HL-60 (cell line): ENCODE data around the gene ZNF19.

ENCODE experiments used
- DNase-seq, 2 experiments: peaks; one replicate each; pipeline ENCODE4 v3.0.0-alpha.2; 2010 to 2020; ENCODE audit warnings: low read depth in 1 of 2, low spot score in 1 of 2
- H3K27ac ChIP-seq: fragments of 250-450 bp; sonication (Bioruptor Pico); replicated peaks from 2 replicates; pipeline ENCODE4 v1.5.1; 2020; ENCODE audit warnings: mild to moderate bottlenecking, moderate library complexity
- H3K27me3 ChIP-seq: fragments of 250-450 bp; sonication (Bioruptor Pico); 2 replicates; pipeline ENCODE4 v1.5.1; 2021; ENCODE audit warnings: mild to moderate bottlenecking, moderate library complexity; ENCODE audit not compliant: insufficient read depth, poor library complexity, severe bottlenecking
- H3K4me3 ChIP-seq: replicated peaks from 2 replicates; pipeline ENCODE4 v1.5.1; 2011; ENCODE audit warnings: mild to moderate bottlenecking, control low read depth, low read length; ENCODE audit not compliant: insufficient read depth
- CTCF ChIP-seq: IDR thresholded peaks from one replicate; pipeline ENCODE4 v1.5.1; 2011; ENCODE audit warnings: low read length, control low read depth, inconsistent platforms; ENCODE audit not compliant: insufficient read depth
- GABPA ChIP-seq: IDR thresholded peaks from 2 replicates; pipeline ENCODE4 v1.6.1; 2012; ENCODE audit warnings: low read depth
- POLR2AphosphoS5 ChIP-seq: IDR thresholded peaks from 2 replicates; pipeline ENCODE4 v1.6.1; 2012; ENCODE audit warnings: low read depth
- REST ChIP-seq: IDR thresholded peaks from 2 replicates; pipeline ENCODE4 v1.6.1; 2012; ENCODE audit warnings: low read depth; ENCODE audit not compliant: insufficient replicate concordance
- SPI1 ChIP-seq: IDR thresholded peaks from 2 replicates; pipeline ENCODE4 v1.6.1; 2012; ENCODE audit warnings: low read depth, mild to moderate bottlenecking, borderline replicate concordance

ZNF19 gene

GRCh38 chr16:71526111-71526631 lies 37.0 kb upstream of the ZNF19 start, which contains the start of gene CHST4:
Gene CHST4, plus strand, starts transcription at chr16:71526426. Its CDS starts 10,252 bp downstream, at chr16:71536678.
- no peak within 1 kb of the TSS for H3K4me3 ChIP-seq
- H3K27me3 ChIP-seq, result no peaks in the 10 kb centered on the region
- DNase-seq, result peak; percentile 30 to 53
- H3K27ac ChIP-seq, result no peak within 1 kb of the TSS
- TF ChIP-seq SPI1 (no peak), REST (no peak), POLR2AphosphoS5 (no peak), CTCF (no peak), GABPA (no peak)

- DNase-seq, result no peak
- no peak overlapping the region for H3K27ac ChIP-seq
- no peak for TF ChIP-seq POLR2AphosphoS5
- TF ChIP-seq REST, result no peak
- no peak for TF ChIP-seq SPI1
- TF ChIP-seq GABPA, result no peak
- no peak for TF ChIP-seq CTCF
- H3K27me3 ChIP-seq, result no peaks in the 10 kb centered on the region
- no peak overlapping the region for H3K4me3 ChIP-seq
These were observed 35.7 kb upstream of the ZNF19 start for GRCh38 chr16:71524566-71525553.

GRCh38 chr16:71520550-71520949 lies 31.4 kb upstream of the ZNF19 start:
- Histone ChIP-seq H3K4me3 (no peak overlapping the region), H3K27ac (no peak overlapping the region), H3K27me3 (no peaks in the 10 kb centered on the region)
- no peak for DNase-seq
- TF ChIP-seq REST, result no peak
- TF ChIP-seq CTCF, result no peak
- TF ChIP-seq POLR2AphosphoS5, result no peak
- TF ChIP-seq GABPA, result no peak
- no peak for TF ChIP-seq SPI1
